Cortex of kidney (tissue), 1 donor: ENCODE results near the gene HELQ.
"Not testable (repeated sequence)": the region's sequence is repeated elsewhere in the genome, so short reads cannot be mapped to it uniquely, and the experiment has no call there.

Experiments used
- DNase-seq: peaks from one replicate; lab custom pipeline; 2025; lab: John Stamatoyannopoulos, UW

Gene HELQ

GRCh38 chr4:83455281-83456183 lies at the start of gene HELQ, which contains the start of gene MRPS18C:
Gene HELQ, minus strand, starts transcription at chr4:83455823. Its CDS starts 130 bp downstream, at chr4:83455693.
Gene MRPS18C, plus strand, starts transcription at chr4:83456058. Its CDS starts 20 bp downstream, at chr4:83456078.
- peak; percentile 15 for DNase-seq

GRCh38 chr4:83504996-83505395 lies 49.4 kb upstream of the HELQ start:
- no peak for DNase-seq

- no peak for DNase-seq
Measured at GRCh38 chr4:83504503-83504902, 48.9 kb upstream of the HELQ start.

GRCh38 chr4:83503974-83504373 lies 48.4 kb upstream of the HELQ start:
- DNase-seq: no peak

GRCh38 chr4:83501671-83502070 lies 46.0 kb upstream of the HELQ start:
- not testable (repeated sequence) for DNase-seq

- DNase-seq: no peak
Measured at GRCh38 chr4:83498187-83498586, 42.6 kb upstream of the HELQ start.

GRCh38 chr4:83496085-83496917 lies 40.7 kb upstream of the HELQ start:
- not testable (repeated sequence) for DNase-seq

GRCh38 chr4:83490876-83491450 lies 35.3 kb upstream of the HELQ start:
- DNase-seq: no peak

- DNase-seq: no peak
Measured at GRCh38 chr4:83489711-83490326, 34.2 kb upstream of the HELQ start.

GRCh38 chr4:83486457-83487129 lies 31.0 kb upstream of the HELQ start:
- no peak for DNase-seq

GRCh38 chr4:83484500-83485461 lies 29.2 kb upstream of the HELQ start, which contains the start of gene ABRAXAS1:
Gene ABRAXAS1, minus strand, starts transcription at chr4:83485100. Its CDS starts 28 bp downstream, at chr4:83485072.
- peak; percentile 38 for DNase-seq

- DNase-seq: no peak
Measured at GRCh38 chr4:83473966-83474365, 18.3 kb upstream of the HELQ start.

GRCh38 chr4:83473423-83473822 lies 17.8 kb upstream of the HELQ start:
- DNase-seq: no peak

- DNase-seq: no peak
Measured at GRCh38 chr4:83456184-83456501, 520 bp upstream of the HELQ start.

GRCh38 chr4:83454686-83455085 lies 937 bp downstream of the HELQ start:
- no peak for DNase-seq

GRCh38 chr4:83449009-83449408 lies 6.6 kb downstream of the HELQ start:
- no peak for DNase-seq

- DNase-seq: no peak
Measured at GRCh38 chr4:83440899-83441298, 14.7 kb downstream of the HELQ start.

- DNase-seq: no peak
Measured at GRCh38 chr4:83440148-83440814, 15.3 kb downstream of the HELQ start.

GRCh38 chr4:83438719-83439118 lies 16.9 kb downstream of the HELQ start:
- DNase-seq: no peak

- DNase-seq: no peak
Measured at GRCh38 chr4:83436680-83437079, 18.9 kb downstream of the HELQ start.
